Right ventricle myocardium superior (tissue), 1 donor: ENCODE data around the gene SRP14. TPM values are rescaled to one million over a fixed set of nuclear protein-coding genes. Genes with fewer than 3 reads are reported as not detected.
A peak's percentile ranks its signal among the peaks of the same experiment; 100 is the strongest.

ENCODE experiments used
- ATAC-seq: fragments of 200-7000 bp; cut with Tn5 transposase; one replicate; pipeline ENCODE4 v1.9.1; 2020; ENCODE audit warnings: mild to moderate bottlenecking; ENCODE audit not compliant: poor library complexity
- DNase-seq: peaks from one replicate; pipeline ENCODE4 v3.0.0-alpha.2; 2020
- intact Hi-C: fragments of 100-400 bp; cut with DNase I; formaldehyde crosslinking; loops from one replicate; pipeline ENCODE4 v1.11.2; 2022
- total RNA-seq: library from RNA; stranded (reverse); fragmentation: NEBNext Ultra II Directional; extraction: Animal tissue kit (Norgen Biotek cat#: 25700); gene quantifications from one replicate; pipeline ENCODE4 v1.2.1, GENCODE V29; 2021
- donor health status: DM: no; HTN: yes; CAD: no; lungs with severe emphysema.

Gene SRP14
- total RNA-seq, 1 donor from 2014 or later, result 196 TPM

DNA sequence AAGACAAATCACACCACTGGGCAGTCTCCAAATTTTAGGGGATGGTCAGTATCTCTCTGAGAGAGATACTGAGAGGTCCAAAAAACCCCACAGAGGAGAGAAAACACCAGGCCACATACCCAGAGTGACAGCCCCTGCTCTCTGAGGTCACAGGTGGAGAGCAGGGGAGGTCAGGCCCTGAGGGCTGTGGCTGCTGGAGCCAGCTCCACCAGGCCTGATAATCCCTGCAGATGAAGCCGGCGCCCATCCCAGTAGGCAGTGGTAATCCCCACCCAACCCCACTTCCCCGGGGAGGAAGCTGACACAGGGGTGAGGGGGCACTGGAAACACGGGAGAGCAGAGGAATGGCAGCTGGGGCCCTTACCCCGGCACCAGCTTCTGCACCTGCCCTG is 31.2 kb upstream of the SRP14 start:
- DNase-seq (no peak), ATAC-seq (no peak)
- intact Hi-C loops, result no loop called here

DNA sequence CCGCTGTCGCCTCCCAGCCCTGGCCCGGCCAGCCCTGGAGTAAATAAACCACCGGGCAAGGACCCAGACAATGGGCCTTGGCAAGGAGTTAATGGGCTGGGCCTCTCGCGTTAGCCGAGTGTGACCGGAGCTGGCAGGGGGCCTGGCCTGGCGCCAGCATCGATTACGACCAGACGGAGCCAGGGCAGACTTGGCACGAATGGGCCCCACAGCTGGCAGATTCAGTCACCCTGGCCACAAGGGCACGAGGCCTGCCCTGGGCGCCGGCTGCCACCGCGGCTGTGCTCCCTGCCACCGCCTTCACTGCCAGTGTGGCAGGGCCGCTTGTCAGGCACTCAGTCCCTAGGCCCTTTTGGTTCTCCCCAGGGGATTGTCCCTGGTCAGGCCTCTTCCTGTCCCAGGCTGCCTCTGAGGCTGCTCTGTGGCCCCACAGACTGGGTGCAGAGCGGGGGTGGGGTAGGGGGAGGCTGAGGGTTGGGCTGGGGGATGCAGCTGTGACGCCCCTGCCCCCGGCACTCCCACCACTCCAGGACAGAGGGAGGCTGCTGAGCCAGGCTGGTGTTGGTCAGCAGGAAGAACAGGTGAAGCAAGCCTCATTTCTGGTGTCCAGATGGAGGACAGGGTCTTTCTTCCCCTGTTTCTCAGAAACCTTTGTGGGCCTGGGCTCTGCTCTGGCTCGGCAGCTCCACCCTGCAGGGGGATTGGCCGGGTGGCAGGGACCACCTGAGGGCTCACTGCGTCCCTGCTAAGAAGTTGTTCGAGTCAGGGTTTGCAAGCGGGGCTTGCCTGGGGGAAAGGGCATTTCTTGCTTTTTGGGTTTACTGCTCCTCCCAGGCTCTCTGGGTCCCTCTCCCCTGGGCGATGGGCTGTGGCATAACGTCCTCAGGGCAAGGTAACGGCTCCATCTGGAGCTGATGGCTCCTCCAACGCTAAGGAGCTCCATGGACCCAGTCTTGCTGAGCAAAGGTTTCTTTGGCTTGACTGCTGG is 30.5 kb upstream of the SRP14 start:
- ATAC-seq, result peak; percentile 95
- intact Hi-C loops, result loop anchor here (5.0 kb wide), 1 partner anchor 38 kb away; the partner anchor contains the start of gene BMF
- peak; percentile 96 for DNase-seq

DNA sequence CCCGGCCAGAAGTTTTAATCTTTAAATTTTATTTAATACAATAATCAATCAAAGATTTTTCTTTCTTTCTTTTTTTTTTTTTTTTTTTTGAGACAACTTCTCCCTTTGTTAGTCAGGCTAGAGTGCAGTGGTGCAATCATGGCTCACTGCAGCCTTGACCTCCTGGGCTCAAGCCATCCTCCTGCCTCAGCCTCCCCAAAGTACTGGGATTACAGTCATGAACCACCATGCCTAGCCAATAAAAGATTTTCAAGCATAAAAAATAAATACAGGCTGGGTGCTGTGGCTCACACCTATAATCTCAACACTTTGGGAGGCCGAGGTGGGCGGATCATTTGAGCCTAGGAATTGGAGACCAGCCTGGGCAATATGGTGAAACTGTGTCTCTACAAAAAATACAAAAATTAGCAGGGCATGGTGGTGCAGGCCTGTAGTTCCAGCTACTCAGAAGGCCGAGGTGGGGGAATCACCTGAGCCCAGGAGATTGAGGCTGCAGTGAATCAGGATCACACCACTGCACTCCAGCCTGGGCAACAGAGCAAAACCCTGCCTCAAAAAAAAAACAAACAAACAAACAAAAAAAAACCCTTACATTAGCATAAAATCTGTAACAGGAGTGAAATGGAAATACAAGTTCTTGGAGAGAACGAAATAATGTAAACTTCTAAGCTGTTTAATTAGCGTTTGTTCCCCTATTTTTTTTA is 29.1 kb upstream of the SRP14 start:
- DNase-seq (no peak), ATAC-seq (no peak)
- intact Hi-C loops, result loop anchor here (5.0 kb wide), 1 partner anchor 39 kb away; the partner anchor contains the start of gene BMF

DNA sequence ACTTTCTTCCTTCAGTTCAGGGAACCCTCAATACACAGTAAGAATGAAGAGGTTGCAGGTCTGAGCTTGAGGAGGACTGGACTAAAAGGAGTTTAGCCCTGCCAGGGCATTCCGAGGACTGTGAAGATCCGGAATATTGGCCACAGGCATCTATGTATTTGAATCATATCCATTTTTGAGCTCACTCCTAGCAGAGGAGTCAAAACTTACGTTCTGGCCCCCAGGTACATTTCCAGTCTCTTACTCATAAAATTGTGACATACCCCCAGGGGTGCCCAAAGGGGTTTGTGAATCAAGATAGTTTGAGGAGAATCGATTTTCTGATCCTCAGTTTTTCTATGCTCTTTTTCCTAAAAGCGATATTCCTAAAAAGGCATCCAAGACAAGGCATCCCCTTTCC is 27.6 kb upstream of the SRP14 start:
- ATAC-seq, result no peak
- DNase-seq, result no peak
- intact Hi-C loops, result loop anchor here (5.0 kb wide), 1 partner anchor 41 kb away; the partner anchor contains the start of gene BMF

DNA sequence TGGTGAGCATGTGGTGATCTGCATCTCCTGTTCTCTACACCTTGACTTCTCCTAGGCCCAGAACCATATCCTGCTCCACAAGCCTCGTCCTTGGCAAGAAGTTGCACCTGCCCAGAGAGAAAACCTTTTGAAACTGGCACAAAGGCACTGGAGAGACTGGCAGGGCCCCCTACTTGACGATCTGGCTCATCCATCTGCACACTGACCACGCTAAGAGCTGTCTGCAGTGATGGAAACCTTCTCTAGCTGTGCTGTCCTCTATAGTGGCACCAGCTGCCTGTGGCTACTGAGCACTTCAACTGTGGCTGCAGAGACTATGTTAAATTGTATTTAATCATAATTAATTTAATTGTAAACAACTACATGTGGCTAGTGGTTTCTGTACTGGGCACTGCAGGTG is 26.2 kb upstream of the SRP14 start:
- intact Hi-C loops, result loop anchor here (5.0 kb wide), 1 partner anchor 42 kb away; the partner anchor contains the start of gene BMF
- no peak for DNase-seq
- ATAC-seq, result no peak

DNA sequence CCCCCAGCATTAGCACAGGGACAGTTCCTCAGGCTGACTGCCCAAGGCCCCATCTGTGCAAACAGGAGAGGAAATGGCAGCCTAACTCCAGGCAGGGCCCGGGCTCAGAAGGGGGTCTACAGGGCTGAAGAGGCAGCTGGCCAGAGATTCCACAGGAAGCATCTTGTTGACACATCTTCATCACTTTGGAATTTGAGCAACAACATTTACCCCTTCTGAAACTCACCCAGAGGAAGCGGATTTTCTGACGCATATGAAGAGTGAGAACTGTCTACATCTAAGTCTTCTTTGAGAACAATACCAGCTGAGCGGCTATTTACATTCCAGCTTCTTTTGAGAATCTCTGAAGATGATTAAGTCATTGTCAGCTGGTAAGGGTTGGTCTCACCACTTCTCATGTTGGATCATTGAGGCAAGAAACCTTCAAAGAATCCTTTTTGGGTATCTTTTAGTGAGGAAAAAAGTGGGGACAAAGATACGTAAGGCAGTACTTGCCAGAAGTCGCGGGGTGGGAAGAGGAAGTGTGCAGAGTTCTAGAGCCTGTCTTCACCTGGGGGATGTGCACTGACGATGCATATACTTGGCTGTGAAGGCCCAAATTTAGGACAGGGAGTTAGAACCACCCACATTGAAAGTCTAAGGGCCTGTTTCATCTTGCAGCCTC is 25.4 kb upstream of the SRP14 start:
- intact Hi-C loops, result no loop called here
- ATAC-seq (no peak), DNase-seq (no peak)

DNA sequence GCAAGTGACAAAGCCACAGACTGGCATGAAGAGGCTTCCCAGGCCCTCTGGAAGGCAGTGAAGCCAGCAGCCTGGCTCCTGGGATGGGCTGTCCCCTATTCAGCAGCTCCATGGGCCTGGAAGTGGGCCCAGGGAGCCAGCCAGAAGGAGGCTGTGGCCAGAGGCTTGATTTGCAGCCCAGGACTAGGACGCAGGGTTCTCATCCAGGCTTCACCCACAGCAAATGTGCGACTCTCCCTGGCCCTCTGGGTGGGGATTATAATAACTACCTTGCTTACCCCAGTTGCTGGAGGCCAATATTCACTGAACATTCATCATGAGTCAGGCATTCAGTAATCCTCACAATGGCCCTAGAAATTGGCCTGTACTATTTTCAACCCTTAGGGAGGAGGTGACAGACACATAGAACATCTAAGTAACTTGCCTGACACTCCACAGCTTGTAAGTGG is 24.6 kb upstream of the SRP14 start:
- ATAC-seq, result peak; percentile 69
- intact Hi-C loops, result no loop called here
- no peak for DNase-seq

DNA sequence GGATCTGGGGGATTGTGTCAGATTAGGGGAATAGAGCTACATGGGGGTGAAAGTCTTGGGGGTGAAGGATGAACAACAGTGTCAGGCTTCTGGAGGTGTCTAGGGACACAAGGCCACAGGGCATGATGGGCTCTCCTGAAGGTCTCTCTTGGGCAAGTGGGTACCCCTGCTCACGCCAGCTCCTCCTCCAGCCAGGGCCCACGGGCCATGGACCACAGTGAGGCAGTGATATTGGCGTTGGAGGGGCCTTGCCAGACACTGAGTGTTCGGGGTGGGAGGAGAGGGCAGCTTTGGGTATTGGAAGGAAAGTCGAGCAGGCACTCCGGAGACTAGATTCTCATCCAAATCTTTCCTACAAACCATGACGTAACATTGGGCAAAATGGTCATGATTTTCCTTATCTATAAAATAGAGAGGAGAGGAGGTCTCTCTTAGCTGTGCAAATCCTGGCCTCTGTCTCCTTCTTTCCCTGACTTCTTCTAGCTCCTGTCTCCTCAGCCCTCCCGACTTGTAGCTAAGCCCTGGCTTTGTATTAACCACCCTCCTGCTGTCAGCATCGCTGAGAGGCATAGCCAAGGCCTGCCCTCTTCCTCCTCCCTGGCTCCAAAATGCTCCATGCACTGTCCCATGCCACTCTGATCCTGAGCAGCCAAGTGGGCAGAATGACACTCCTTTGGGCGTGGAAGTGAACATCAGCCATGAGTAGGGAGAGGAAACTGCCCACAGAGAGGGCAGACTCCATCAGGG is 24.0 kb upstream of the SRP14 start:
- DNase-seq (no peak), ATAC-seq (peak; percentile 7)
- intact Hi-C loops, result no loop called here

DNA sequence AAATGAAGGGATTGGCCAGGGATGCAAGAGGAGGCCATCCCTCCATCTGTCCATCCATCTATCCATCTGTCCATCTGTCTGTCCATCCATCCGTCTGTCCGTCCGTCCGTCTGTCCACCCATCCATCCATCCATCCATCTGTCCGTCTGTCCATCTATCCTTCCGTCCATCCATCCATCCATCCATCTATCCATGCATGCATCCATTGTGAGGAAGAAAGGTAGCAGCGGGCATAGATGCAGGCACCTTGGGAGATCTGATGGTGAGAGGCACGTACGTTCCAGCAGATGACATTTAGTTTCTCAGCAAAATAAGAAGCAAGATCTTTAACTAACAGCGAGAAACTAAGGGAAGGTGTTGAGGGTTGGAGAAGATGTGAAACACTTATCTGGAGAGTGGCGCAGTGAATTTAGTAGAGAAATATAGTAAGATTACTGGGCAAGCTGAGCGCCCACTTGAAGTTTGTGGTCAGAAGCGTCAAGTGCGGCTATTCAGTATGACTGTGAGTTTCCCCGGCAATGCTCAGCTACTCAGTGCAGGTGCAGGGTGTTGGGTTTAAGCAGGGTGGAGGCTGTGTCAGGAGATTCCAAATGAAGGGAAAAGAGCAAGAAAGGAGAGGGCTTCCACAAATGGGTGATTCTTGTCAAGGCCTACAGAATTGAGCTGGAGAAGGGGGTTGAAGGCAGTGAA is 22.4 kb upstream of the SRP14 start:
- DNase-seq (no peak), ATAC-seq (no peak)
- intact Hi-C loops, result no loop called here

DNA sequence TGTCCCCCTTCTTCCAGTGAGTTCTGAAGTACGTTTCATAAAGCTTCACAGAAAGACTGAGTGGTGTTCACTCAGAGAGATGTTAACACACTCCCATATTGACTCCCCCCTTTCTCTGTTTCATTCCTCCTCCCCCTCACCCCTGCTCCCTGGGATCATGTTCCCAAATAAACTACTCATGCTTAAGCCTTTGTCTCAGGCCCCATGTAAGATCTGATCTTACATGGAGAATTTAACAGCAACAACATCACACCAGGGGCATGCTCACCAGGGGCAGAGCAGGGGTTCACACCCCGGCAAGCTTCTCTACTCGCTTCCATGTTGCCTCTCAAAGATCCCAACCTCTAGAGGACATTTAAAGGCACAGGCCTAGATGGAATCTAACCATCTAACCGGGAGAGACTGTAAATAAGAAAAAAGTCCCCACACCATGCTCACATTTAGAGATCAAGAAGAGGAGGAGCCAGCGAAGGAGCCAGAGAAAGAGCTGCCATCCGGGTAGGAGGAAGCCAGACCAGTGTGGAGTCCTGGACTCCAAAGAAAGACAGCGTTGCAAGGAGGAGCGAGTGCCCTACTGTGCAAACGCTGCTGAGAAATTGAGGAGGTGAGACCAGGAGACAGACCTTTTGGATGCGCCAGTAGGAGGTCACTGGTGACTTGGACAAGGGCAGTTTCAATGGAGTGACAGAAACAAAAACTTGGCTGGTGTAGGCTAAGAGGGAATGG is 21.4 kb upstream of the SRP14 start:
- intact Hi-C loops, result no loop called here
- ATAC-seq, result no peak
- DNase-seq, result no peak

DNA sequence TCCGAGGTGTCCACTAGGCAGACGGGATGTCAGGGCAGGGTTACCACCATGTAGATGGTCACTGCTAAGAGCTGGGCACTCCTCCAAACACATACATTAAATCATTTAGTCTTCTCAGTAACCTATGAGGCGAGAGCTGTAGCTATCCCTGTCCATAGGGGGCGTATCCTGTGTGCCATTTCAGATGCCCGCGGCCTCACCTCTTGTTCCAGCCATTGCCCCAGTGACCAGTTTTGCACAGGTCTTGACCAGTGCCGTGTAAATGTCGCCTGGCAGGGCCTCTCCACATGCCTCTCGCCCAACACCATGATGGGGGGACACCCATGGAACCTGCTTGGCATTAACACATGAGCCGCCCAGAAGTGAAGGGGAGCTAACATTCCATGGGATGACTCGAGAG is 20.8 kb upstream of the SRP14 start:
- DNase-seq (no peak), ATAC-seq (no peak)
- intact Hi-C loops, result no loop called here

DNA sequence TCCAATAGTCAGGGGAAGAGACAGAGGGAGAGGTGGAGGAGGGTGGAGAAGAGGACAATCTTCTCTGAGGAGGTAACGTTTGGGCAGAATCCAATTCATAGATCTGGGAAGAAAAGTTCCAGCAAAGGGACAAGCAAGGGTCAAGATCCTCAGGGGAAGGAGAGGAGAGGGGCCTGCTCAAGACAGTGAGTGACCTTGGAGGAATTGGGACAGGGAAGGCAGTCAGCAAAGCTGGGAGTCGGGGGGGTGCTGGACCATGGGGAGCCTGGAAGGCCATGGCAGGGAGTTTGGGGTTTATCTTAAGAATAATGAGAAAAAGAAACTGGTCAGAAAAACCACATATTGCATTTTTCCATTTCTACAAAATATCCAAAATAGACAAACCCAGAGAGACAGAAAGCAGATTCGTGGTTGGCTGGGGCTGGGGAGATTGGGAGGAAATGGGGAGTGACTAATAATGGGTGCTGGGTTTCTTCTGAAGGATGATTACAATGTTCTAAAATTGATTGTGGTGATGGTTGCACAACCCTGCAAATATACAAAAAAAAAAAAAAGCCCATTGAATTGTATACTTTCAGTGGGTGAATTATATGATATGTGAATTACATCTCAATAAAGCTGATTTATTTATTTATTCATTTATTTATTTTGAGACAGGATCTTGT is 19.6 kb upstream of the SRP14 start:
- intact Hi-C loops, result no loop called here
- DNase-seq (no peak), ATAC-seq (no peak)

DNA sequence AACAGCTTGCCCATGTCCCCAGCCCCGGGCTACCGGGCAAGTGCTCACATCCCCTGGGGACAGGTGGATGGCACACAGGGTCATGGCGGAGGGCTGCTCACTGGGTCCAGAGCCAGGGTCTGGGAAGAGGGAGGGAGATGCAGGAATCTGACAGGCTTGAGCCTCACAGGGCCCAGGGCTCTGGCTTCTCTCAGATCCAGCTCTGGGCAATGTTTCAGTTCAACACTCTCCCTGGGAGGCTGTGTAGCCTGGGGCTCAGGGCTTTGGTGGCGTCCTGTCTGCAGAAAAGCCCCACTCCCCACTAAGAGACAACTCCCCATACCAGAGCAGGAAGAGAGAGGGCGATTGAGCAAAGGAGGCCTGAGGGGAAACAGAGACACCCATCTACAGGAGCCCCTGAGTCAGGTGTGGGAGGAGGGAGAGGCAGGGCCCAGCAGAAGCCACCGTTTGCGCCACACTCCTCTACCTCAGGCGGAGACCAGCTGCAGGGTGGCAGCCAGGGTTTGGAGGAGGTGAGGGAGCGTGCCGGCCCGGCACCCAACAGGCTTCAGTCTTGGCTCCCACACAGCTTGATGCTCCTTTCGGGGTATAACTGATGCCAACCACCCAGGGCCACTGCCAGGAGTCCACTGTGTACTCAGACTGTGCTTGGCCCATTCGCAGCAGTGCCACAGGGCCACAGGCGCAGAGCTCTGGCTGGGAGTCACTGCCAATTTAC is 16.8 kb upstream of the SRP14 start:
- intact Hi-C loops, result no loop called here
- DNase-seq, result peak; percentile 82
- peak; percentile 94 for ATAC-seq

DNA sequence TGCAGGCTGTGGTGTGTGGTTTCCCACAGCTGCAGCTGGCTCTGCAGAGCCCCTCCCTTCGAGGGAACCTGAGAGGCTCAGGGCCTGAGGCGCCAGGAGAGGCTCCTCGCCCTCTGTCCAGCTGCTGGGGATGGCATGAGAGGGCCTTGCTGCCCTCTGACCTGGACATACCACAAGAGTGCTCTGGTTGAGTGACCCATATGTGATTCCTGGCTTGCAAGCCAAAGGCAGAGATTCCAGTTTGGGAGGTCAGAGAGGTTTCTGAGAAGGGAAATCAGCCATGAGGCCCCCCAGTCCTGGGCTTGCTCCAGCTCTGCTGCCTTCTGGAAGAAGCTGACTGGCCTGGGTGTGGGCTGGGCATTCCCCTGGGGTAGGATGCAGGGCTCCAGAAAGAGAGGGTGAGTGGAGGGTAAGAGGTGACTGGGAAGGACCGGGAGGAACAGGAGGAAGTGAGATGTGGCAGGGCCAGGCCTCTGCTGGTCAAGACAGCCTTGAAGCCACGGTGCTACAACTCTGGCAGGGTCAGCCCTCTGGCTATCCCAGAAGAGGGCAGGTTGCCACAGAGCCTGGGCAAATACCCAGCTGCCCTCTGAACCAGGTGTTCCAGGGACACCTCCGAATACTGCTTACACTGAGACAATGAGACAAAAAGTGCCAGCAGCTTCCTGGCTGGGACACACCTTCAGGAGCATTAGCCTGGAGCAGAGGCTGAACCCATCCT is 16.0 kb upstream of the SRP14 start:
- no peak for DNase-seq
- intact Hi-C loops, result no loop called here
- ATAC-seq, result peak; percentile 23

DNA sequence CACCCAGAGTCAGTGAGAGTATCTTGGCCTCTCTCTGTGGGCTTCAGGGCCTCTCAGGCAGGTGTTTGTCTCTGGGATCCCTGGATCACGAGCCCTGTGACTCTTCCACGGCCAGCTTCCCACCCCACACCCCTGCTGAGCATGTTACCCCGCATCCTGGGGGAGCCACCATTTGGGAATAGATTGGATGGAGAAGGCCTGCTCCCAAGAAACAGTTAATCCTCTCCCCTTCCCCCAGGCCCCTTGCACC is 15.5 kb upstream of the SRP14 start:
- no peak for ATAC-seq
- intact Hi-C loops, result no loop called here
- DNase-seq, result no peak
